Activated CD4-positive, alpha-beta T cell treated with anti-CD3 and anti-CD28 coated beads, Interleukin-2, amount 10 ng/mL, durations not matched to agents 7 days and 5 days (primary cell): ENCODE measurements around the gene ANP32D. TPM values are rescaled to one million over a fixed set of nuclear protein-coding genes. Genes with fewer than 3 reads are reported as not detected.
"Not testable (repeated sequence)": the region's sequence is repeated elsewhere in the genome, so short reads cannot be mapped to it uniquely, and the experiment has no call there.

Experiments
- CTCF ChIA-PET: fragments of 350-600 bp; sonication (Branson Sonifier 250); formaldehyde crosslinking; loops from one replicate; lab custom pipeline; 2021; ENCODE audit warnings: antibody characterized with exemption; lab: Charles Lee
- POLR2A ChIA-PET: fragments of 350-600 bp; sonication (Branson Sonifier 250); formaldehyde crosslinking; loops from one replicate; lab custom pipeline; 2021; ENCODE audit warnings: antibody characterized with exemption; lab: Charles Lee
- DNase-seq: peaks from one replicate; pipeline ENCODE4 v3.0.0-alpha.2; 2020
- H3K27ac Mint-ChIP-seq: one replicate; pipeline ENCODE4 v1.8.0; 2021; ENCODE audit warnings: mild to moderate bottlenecking, moderate library complexity, mixed read lengths
- H3K27me3 Mint-ChIP-seq: one replicate; pipeline ENCODE4 v1.8.0; 2021; ENCODE audit warnings: mixed read lengths
- H3K36me3 Mint-ChIP-seq: one replicate; pipeline ENCODE4 v1.8.0; 2021; ENCODE audit warnings: low read depth, mixed read lengths
- H3K4me1 Mint-ChIP-seq: one replicate; pipeline ENCODE4 v1.8.0; 2021; ENCODE audit warnings: mixed read lengths
- H3K4me3 Mint-ChIP-seq: one replicate; pipeline ENCODE4 v1.8.0; 2021; ENCODE audit warnings: mild to moderate bottlenecking, moderate library complexity, mixed read lengths
- H3K9me3 Mint-ChIP-seq: one replicate; pipeline ENCODE4 v1.8.0; 2021; ENCODE audit warnings: mixed read lengths
- total RNA-seq, 2 experiments: library from RNA; stranded (reverse); gene quantifications; one replicate each; pipeline ENCODE4 v1.2.3, GENCODE V29; 2021

The ANP32D gene
- total RNA-seq: not detected

DNA sequence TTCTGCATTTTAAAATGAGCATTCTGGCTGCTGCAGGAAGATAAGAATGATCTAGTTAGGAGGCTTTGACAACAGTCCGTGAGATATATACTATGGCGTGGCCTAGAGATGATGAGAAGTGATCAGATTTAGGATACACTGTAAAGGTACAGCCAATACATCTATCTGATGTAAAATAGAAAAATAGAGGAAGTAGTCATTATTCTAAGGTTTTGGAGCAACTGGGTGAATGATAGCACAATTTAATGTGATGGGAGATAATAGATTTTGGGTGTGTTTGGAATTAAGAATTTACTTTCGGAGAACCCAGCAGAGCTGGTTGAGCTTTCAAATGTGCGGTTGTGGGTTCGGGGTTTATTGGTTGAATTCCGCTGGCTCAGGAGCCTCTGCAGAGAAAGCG is at the start of gene ANP32D:
TSS of gene ANP32D (plus strand) at position 301 of the 400 bp plus-strand sequence. CDS start 106 bp downstream, outside the sequence.
- Mint-ChIP-seq H3K27ac (no peak within 1 kb of the TSS), H3K4me3 (no peak within 1 kb of the TSS), H3K4me1 (no peaks in the 10 kb centered on the region), H3K27me3 (peaks cover 6% of the 10 kb centered on the region), H3K9me3 (peaks cover 39% of the 10 kb centered on the region), H3K36me3 (no peaks in the 10 kb centered on the region)
- ChIA-PET CTCF (no interaction called here), POLR2A (no interaction called here)
- no peak for DNase-seq

DNA sequence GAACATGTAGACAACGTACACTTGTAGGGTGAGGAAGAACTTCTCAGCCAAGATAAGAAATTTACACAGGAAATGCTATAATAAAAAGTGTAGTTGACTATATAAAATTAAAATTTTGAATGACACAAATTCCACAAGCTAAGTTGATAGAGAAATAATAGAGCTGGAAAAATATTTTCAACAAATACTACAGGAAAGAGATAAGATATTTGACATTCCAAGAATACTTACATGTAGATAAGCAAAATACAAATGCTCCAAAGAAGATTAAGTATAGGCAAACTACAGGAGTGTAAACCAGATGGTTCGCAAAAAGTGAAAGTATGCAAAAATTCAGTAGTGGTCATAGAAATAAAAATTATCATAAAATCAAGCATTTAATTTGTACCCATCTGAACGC is 49.2 kb upstream of the ANP32D start:
- Mint-ChIP-seq H3K36me3 (no peaks in the 10 kb centered on the region), H3K4me3 (no peak overlapping the region), H3K9me3 (peaks cover 9% of the 10 kb centered on the region), H3K27me3 (peaks cover 8% of the 10 kb centered on the region), H3K27ac (no peak overlapping the region), H3K4me1 (peaks cover 5% of the 10 kb centered on the region)
- ChIA-PET POLR2A (no interaction called here), CTCF (no interaction called here)
- no peak for DNase-seq

DNA sequence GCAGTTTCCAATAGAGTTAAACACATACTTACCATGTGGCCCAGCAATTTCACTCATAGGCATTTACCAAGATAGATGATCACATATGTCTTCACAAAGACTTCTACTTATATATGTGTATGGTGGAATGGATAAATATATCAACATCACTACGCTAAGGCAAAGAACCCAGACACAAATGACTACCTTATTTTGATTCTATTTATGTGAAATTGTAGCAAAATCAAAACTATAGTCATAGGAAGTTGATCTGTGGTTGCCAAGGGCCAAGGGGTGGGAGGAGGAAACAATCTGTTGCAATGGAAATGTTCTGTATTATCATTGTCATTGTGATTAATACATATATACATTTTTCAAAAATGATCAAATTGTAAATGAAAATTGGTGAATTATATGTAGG is 47.7 kb upstream of the ANP32D start:
- Mint-ChIP-seq H3K27me3 (peaks cover 11% of the 10 kb centered on the region), H3K4me1 (peaks cover 9% of the 10 kb centered on the region), H3K27ac (no peak overlapping the region), H3K4me3 (no peak overlapping the region), H3K36me3 (peaks cover 3% of the 10 kb centered on the region), H3K9me3 (peaks cover 18% of the 10 kb centered on the region)
- ChIA-PET CTCF (no interaction called here), POLR2A (no interaction called here)
- no peak for DNase-seq

DNA sequence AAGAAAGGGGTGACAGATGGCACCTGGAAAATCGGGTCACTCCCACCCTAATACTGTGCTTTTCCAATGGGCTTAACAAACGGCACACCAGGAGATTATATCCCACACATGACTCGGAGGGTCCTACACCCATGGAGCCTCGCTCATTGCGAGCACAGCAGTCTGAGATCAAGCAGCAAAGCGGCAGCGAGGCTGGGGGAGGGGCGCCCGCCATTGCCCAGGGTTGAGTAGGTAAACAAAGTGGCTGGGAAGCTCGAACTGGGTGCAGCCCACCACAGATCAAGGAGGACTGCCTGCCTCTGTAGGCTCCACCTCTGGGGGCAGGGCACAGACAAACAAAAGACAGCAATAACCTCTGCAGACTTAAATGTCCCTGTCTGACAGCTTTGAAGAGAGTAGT is 38.3 kb upstream of the ANP32D start:
- H3K4me1 Mint-ChIP-seq, POLR2A ChIA-PET, DNase-seq, H3K4me3 Mint-ChIP-seq, H3K36me3 Mint-ChIP-seq, H3K27ac Mint-ChIP-seq, H3K9me3 Mint-ChIP-seq: not testable (repeated sequence)
- CTCF ChIA-PET: interaction anchor here (0.6 kb wide), 1 partner anchor 92 kb away, joined by 3 read pairs; the partner anchor contains the start of gene OR8S1
- H3K27me3 Mint-ChIP-seq: peaks cover 15% of the 10 kb centered on the region

DNA sequence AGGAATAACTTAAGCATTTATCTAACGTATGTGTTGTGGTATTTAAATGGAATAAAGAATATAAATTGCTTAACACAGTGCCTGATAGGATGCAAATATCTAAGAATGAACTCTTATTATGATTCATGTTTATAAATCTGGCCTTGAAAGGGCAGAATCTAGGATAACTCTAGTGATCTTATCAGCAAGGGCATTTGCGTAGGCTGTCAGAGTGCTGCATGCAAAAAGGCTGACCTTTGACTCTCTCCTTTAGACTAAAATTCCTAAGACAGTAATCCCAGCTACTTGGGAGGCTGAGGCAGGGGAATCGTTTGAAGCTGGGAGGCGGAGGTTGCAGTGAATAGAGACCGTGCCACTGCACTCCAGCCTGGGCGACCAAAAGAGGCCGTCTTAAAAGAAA is 31.3 kb upstream of the ANP32D start:
- Mint-ChIP-seq H3K4me1 (peaks cover 4% of the 10 kb centered on the region), H3K27me3 (peaks cover 7% of the 10 kb centered on the region), H3K27ac (no peak overlapping the region), H3K9me3 (no peaks in the 10 kb centered on the region), H3K4me3 (no peak overlapping the region), H3K36me3 (no peaks in the 10 kb centered on the region)
- ChIA-PET POLR2A (no interaction called here), CTCF (no interaction called here)
- DNase-seq: no peak

DNA sequence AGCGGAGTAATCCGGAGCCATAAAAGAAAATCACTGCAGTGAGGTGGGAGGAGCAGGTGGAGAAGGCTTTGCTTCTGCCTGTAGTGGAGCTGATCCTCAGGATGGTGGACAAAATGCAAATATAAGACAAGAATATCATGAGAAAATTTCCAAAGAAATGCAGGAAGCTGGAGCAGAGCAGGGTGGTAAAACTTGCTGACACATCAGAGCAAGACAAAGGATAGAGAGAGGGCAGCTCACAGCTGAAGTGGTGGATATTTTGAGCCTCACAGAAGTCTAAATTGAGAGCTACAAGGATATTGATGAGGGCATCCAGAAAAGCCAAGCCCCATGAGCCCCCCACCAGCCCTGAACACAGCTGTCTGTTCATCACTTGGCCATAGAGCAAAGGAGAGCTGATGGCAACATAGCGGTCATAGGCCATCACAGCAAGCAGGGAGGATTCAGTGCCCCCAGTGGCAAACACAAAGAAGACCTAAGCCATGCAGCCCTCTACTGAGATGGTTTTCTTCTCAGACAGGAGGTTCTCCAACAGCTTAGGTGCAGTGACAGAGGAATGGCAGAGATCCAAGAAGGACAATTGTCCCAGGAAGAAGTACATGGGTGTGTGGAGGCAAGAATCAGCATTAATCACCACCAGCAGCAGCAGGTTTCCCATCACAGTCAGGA is 30.0 kb upstream of the ANP32D start:
- H3K4me1 Mint-ChIP-seq: peaks cover 4% of the 10 kb centered on the region
- no peak overlapping the region for H3K4me3 Mint-ChIP-seq
- no peaks in the 10 kb centered on the region for H3K36me3 Mint-ChIP-seq
- ChIA-PET POLR2A (no interaction called here), CTCF (interaction anchor here (0.6 kb wide), 1 partner anchor 242 kb away, joined by 3 read pairs; no protein-coding TSS in a partner anchor)
- DNase-seq: no peak
- H3K27me3 Mint-ChIP-seq: no peaks in the 10 kb centered on the region
- no peaks in the 10 kb centered on the region for H3K9me3 Mint-ChIP-seq
- H3K27ac Mint-ChIP-seq: no peak overlapping the region

DNA sequence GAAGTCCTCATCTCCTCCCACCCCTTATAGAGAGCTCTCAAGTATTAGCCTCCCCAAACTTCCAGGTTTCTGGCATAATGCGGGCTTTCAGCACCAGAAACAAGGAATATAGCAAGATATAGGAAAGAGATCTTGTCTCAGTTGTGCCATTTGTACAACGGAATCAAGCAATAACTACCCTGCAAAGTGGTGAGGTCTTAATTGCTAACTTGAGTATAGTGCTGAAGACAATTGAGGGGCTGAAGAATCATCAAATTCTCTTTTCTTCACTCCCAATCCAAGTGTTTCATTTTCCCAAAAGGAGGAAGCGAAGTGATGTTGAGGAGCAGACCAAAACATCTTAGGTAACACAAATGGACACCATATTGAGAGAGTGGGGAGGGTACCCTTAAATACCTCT is 26.8 kb upstream of the ANP32D start:
- no peak for DNase-seq
- Mint-ChIP-seq H3K9me3 (peaks cover 8% of the 10 kb centered on the region), H3K4me1 (peaks cover 4% of the 10 kb centered on the region), H3K36me3 (no peaks in the 10 kb centered on the region), H3K4me3 (no peak overlapping the region), H3K27me3 (peaks cover 5% of the 10 kb centered on the region), H3K27ac (no peak overlapping the region)
- CTCF ChIA-PET: no interaction called here
- POLR2A ChIA-PET: no interaction called here

DNA sequence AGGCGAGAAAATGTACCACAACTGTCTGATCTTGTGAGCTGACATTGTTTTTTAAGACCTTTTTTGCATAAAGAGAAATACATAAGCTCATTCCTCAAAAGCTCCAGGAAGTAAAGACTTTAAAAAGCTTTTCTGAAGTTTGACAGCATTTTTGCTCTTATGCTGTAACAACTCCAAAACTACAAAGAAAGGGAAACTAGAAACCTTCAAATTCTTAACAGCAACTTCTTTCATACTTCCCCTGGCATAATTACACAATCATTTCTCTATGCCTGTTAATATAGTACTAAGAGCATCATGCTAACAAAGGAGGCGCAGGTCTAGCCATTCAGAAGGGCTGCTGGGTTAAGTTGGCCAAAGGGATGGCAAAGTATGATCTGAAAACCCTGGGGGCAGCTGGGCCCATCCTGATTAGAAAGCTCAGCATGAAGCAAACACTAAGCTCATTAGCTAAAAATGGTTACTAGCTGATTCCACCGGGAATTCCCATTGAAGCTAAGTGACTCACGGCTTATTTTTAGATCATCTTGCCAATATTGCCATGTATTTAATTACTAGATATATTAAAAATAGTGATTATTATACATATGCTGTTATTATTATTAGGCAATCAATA is 26.1 kb upstream of the ANP32D start:
- ChIA-PET CTCF (no interaction called here), POLR2A (no interaction called here)
- Mint-ChIP-seq H3K4me3 (no peak overlapping the region), H3K9me3 (peaks cover 8% of the 10 kb centered on the region), H3K36me3 (no peaks in the 10 kb centered on the region), H3K27ac (no peak overlapping the region), H3K4me1 (peaks cover 4% of the 10 kb centered on the region), H3K27me3 (peaks cover 11% of the 10 kb centered on the region)
- DNase-seq: no peak

DNA sequence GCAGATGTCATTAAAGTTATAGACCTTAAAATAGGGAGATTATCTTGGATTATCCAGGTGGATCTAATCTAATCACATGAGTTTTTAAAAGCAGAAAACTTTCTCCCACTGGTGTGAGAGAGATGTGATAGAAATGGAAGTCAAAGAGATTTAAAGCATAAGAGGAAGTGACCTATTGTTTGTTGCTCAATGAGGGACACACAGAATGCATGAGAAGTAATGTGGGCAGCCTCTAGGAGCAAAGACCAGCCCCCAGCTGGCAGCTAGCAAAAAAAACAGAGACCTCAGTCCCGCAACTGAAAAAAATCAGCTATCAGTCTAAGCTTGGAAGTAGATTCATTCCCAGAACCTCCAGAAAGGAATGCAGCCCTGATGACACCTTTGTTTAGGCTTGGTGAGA is 24.6 kb upstream of the ANP32D start:
- H3K9me3 Mint-ChIP-seq: peaks cover 8% of the 10 kb centered on the region
- no peaks in the 10 kb centered on the region for H3K36me3 Mint-ChIP-seq
- H3K4me1 Mint-ChIP-seq: peaks cover 4% of the 10 kb centered on the region
- POLR2A ChIA-PET: no interaction called here
- H3K4me3 Mint-ChIP-seq: no peak overlapping the region
- CTCF ChIA-PET: no interaction called here
- no peak for DNase-seq
- H3K27ac Mint-ChIP-seq: no peak overlapping the region
- H3K27me3 Mint-ChIP-seq: peaks cover 14% of the 10 kb centered on the region

DNA sequence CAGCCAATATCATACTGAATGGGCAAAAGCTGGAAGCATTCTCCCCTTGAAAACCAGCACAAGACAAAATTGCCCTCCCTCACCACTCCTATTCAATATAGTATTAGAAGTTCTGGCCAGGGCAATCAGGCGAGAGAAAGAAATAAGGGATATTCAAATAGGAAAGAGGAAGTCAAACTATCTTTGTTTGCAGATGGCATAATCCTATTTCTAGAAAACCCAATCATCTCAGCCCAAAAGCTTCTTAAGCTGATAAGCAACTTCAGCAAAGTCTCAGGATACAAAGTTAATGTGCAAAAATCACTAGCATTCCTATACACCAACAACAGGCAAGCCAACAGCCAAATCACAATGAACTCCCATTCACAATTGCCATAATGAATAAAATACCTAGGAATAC is 21.0 kb upstream of the ANP32D start:
- DNase-seq: no peak
- no peak overlapping the region for H3K27ac Mint-ChIP-seq
- no peaks in the 10 kb centered on the region for H3K4me1 Mint-ChIP-seq
- peaks cover 16% of the 10 kb centered on the region for H3K27me3 Mint-ChIP-seq
- no peaks in the 10 kb centered on the region for H3K36me3 Mint-ChIP-seq
- H3K4me3 Mint-ChIP-seq: no peak overlapping the region
- CTCF ChIA-PET: interaction anchor here (0.5 kb wide), 1 partner anchor 94 kb away, joined by 5 read pairs; no protein-coding TSS in a partner anchor
- POLR2A ChIA-PET: no interaction called here
- H3K9me3 Mint-ChIP-seq: peaks cover 8% of the 10 kb centered on the region

DNA sequence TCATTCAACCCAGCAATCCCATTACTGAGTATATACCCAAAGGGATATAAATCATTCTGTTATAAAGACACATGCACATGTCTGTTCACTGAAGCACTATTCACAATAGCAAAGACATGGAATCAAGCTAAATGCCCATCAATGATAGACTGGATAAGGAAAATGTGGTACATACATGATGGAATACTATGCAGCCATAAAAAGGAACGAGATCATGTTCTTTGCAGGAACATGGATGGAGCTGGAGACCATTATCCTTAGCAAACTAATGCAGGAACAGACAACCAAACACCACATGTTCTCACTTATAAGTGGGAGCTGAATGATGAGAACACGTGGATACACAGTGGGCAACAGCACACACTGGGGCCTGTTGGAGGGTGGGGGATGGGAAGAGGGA is 19.4 kb upstream of the ANP32D start:
- H3K4me1 Mint-ChIP-seq, H3K9me3 Mint-ChIP-seq, H3K36me3 Mint-ChIP-seq, CTCF ChIA-PET, H3K4me3 Mint-ChIP-seq, DNase-seq, H3K27ac Mint-ChIP-seq: not testable (repeated sequence)
- POLR2A ChIA-PET: interaction anchor here (0.5 kb wide), 1 partner anchor 18 kb away, joined by 3 read pairs; no protein-coding TSS in a partner anchor
- peaks cover 16% of the 10 kb centered on the region for H3K27me3 Mint-ChIP-seq

DNA sequence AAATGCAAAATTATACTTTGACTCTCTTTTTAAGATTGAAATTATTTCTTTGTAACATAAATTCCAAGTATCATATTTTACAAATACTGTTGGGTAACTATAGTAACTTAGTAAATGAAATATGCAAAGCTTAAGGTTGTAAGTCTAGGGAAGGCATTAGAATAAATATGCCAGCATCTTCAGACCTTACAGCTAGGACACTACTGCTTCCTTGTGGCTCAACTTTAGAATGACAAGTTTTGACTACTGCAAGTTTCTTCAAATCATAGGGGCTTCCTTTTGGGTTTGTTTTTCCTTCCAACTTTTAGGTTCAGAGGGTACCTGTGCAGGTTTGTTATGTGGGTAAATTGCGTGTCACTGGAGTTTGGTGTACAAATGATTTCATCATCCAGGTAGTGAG is 17.7 kb upstream of the ANP32D start:
- Mint-ChIP-seq H3K27ac (no peak overlapping the region), H3K36me3 (no peaks in the 10 kb centered on the region), H3K27me3 (peaks cover 19% of the 10 kb centered on the region), H3K9me3 (peaks cover 5% of the 10 kb centered on the region), H3K4me1 (no peaks in the 10 kb centered on the region), H3K4me3 (no peak overlapping the region)
- no peak for DNase-seq
- ChIA-PET CTCF (no interaction called here), POLR2A (no interaction called here)

DNA sequence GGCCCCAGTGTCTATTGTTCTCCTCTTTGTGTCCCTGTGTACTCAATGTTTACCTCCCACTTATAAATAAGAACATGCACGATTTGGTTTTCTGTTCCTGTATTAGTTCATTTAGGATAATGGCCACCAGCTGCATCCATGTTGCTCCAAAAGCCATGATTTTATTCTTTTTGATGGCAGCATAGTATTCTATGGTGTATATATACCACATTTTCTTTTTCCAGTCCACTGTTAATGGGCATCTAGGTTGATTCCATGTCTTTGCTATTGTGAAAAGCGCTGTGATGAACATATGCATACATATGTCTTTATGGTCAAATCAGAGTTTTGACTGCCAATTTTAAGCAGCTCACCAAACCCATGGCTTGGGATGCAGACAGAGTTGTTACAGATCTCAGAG is 17.2 kb upstream of the ANP32D start:
- no peaks in the 10 kb centered on the region for H3K4me1 Mint-ChIP-seq
- CTCF ChIA-PET: interaction anchor here (1.5 kb wide), 1 partner anchor 265 kb away, joined by 3 read pairs; no protein-coding TSS in a partner anchor
- H3K27me3 Mint-ChIP-seq: peaks cover 17% of the 10 kb centered on the region
- H3K4me3 Mint-ChIP-seq: no peak overlapping the region
- H3K9me3 Mint-ChIP-seq: peaks cover 2% of the 10 kb centered on the region
- H3K27ac Mint-ChIP-seq: no peak overlapping the region
- no peaks in the 10 kb centered on the region for H3K36me3 Mint-ChIP-seq
- POLR2A ChIA-PET: no interaction called here
- DNase-seq: no peak
